ENCODE data around the gene COMMD7. TPM values are rescaled to one million over a fixed set of nuclear protein-coding genes. Genes with fewer than 3 reads are reported as not detected.

COMMD7 gene
- total and polyA plus RNA-seq, 2 of the 4 experiments (the other 2 are of a cell fraction) = 51.8 to 67.5 TPM

DNA sequence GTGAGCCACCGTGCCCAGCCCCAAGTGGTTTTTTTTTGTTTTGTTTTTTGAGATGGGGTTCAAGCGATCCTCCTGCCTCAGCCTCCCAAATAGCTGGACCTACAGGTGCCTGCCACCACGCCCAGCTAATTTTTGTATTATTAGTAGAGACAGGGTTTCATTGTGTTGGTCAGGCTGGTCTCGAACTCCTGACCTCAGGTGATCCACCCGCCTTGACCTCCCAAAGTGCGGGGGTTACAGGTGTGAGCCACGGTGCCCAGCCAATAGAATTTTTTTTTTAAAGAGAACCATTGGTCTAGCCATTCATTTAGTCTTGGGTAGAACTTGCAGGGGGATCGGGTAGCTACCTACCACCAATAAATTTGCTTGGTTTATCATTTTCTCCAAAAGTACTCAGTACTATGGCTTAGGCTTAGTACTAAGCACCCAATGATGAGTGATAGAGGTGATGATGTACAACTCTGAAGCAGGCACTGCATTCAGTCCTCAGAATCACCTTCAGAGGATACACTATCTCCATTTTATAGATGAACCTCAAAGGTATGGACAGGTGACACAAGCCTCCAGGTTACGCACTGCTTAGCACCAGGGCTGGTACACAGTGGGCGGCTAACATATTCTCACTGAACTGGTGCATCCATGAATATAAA, 56.6 kb downstream of the COMMD7 start:
- no peak overlapping the region for H2BK15ac ChIP-seq (ENCODE audit: low read depth, low read length)
- H3K18ac ChIP-seq (ENCODE audit: low read depth, low read length) = no peak overlapping the region
- no peak overlapping the region for H2AFZ ChIP-seq (replicated peaks; ENCODE audit: low read length, poor library complexity)
- peaks cover 3% of the 10 kb centered on the region; the same call in 1 of the 2 replicates for H3K9me1 ChIP-seq (ENCODE audit: insufficient read depth, low read length)
- H4K5ac ChIP-seq (ENCODE audit: low read depth, low read length) = no peak overlapping the region
- ATAC-seq (ENCODE audit: low read depth) (no peak), DNase-seq (no peak)
- no peak overlapping the region for H3K9ac ChIP-seq (ENCODE audit: low read depth, low read length)
- no TSS peak for BruUV-seq (replicated peaks)
- H3K9me3 ChIP-seq (ENCODE audit: control insufficient read depth, insufficient read depth, low read length) = no peaks in the 10 kb centered on the region
- H3K4me3 ChIP-seq (ENCODE audit: insufficient read depth, low read depth, low read length) = no peak overlapping the region
- in situ Hi-C loops (cut with MboI; ENCODE audit: low sequenced_read_pairs) = no loop called here
- H3K23ac ChIP-seq (ENCODE audit: low read depth, low read length) = no peak overlapping the region
- no peak overlapping the region for H2BK5ac ChIP-seq (ENCODE audit: low read depth, low read length, poor library complexity, severe bottlenecking)
- no peaks in the 10 kb centered on the region for H3K79me1 ChIP-seq (ENCODE audit: low read depth in 1 of 2, low read length in 2 of 2)
- no peak overlapping the region for H4K8ac ChIP-seq (ENCODE audit: low read depth in 2 of 2, low read length in 2 of 2)
- ChIA-PET POLR2A (ENCODE audit: unreplicated experiment) (no interaction called here), CTCF (no interaction called here)
- H3K4ac ChIP-seq (ENCODE audit: low read depth, low read length) = no peak overlapping the region
- no peaks in the 10 kb centered on the region for H3K27me3 ChIP-seq (ENCODE audit: control insufficient read depth, insufficient read depth, low read length)
- intact Hi-C loops (cut with micrococcal nuclease) = loop anchor here (10.0 kb wide), 1 partner anchor 62 kb away; no protein-coding TSS in a partner anchor
- H3K4me2 ChIP-seq (ENCODE audit: low read depth, low read length) = no peak overlapping the region
- H4K91ac ChIP-seq (ENCODE audit: insufficient read depth, low read depth, low read length) = no peak overlapping the region
- TF ChIP-seq RAD21 (IDR thresholded peaks at IDR 0.05; ENCODE audit: low read length) (no peak), MAZ (IDR thresholded peaks at IDR 0.05; ENCODE audit: borderline replicate concordance, low read depth, low read length) (no peak), FOS (IDR thresholded peaks at IDR 0.05; ENCODE audit: low read depth, low read length) (no peak), NFE2L2 (IDR thresholded peaks at IDR 0.05; ENCODE audit: low read depth, low read length) (no peak), CEBPB (IDR thresholded peaks at IDR 0.05; ENCODE audit: low read depth, low read length) (no peak), RCOR1 (IDR thresholded peaks at IDR 0.05; ENCODE audit: insufficient replicate concordance, low read length) (no peak)
- TF ChIP-seq, protein P1, sequence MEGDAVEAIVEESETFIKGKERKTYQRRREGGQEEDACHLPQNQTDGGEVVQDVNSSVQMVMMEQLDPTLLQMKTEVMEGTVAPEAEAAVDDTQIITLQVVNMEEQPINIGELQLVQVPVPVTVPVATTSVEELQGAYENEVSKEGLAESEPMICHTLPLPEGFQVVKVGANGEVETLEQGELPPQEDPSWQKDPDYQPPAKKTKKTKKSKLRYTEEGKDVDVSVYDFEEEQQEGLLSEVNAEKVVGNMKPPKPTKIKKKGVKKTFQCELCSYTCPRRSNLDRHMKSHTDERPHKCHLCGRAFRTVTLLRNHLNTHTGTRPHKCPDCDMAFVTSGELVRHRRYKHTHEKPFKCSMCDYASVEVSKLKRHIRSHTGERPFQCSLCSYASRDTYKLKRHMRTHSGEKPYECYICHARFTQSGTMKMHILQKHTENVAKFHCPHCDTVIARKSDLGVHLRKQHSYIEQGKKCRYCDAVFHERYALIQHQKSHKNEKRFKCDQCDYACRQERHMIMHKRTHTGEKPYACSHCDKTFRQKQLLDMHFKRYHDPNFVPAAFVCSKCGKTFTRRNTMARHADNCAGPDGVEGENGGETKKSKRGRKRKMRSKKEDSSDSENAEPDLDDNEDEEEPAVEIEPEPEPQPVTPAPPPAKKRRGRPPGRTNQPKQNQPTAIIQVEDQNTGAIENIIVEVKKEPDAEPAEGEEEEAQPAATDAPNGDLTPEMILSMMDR (conservative IDR thresholded peaks at IDR 0.05; ENCODE audit: low read depth, low read length) = no peak
- TF ChIP-seq, protein P2, sequence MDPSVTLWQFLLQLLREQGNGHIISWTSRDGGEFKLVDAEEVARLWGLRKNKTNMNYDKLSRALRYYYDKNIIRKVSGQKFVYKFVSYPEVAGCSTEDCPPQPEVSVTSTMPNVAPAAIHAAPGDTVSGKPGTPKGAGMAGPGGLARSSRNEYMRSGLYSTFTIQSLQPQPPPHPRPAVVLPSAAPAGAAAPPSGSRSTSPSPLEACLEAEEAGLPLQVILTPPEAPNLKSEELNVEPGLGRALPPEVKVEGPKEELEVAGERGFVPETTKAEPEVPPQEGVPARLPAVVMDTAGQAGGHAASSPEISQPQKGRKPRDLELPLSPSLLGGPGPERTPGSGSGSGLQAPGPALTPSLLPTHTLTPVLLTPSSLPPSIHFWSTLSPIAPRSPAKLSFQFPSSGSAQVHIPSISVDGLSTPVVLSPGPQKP (IDR thresholded peaks at IDR 0.05; ENCODE audit: borderline replicate concordance, low read depth, low read length) = no peak
- peaks cover 7% of the 10 kb centered on the region for H3K4me1 ChIP-seq (ENCODE audit: control insufficient read depth, insufficient read depth, low read length)
- H2AK5ac ChIP-seq (ENCODE audit: low read depth, low read length) = no peak overlapping the region
- no peak overlapping the region for H2AK9ac ChIP-seq (replicated peaks; ENCODE audit: low read depth, low read length, poor library complexity)
- dilution Hi-C loops (cut with HindIII; ENCODE audit: low sequenced_read_pairs, unreplicated experiment) = no loop called here
- H2BK120ac ChIP-seq (ENCODE audit: low read depth, low read length) = no peak overlapping the region
- no peak overlapping the region for H3K14ac ChIP-seq (replicated peaks; ENCODE audit: low read depth, low read length)
- H3K27ac ChIP-seq (ENCODE audit: insufficient read depth, low read length) = no peak overlapping the region
- H3K36me3 ChIP-seq (ENCODE audit: control insufficient read depth, insufficient read depth, low read length) = no peaks in the 10 kb centered on the region; the same call in 1 of the 2 replicates
- H3K56ac ChIP-seq (ENCODE audit: extremely low read depth, insufficient read depth, low read length) = no peak overlapping the region
- no peak overlapping the region for H2BK20ac ChIP-seq (ENCODE audit: low read depth, low read length)
- no CpG with 5 or more reads among the region's 10 CpGs for WGBS, 2 experiments (ENCODE audit: extremely low coverage in 2 of 2, insufficient read length in 1 of 2)
- no peaks in the 10 kb centered on the region for H4K20me1 ChIP-seq (ENCODE audit: insufficient read depth, low read length)

All from IMR-90 (cell line).